Measurements from ENCODE around the gene EDA.

The EDA gene

DNA sequence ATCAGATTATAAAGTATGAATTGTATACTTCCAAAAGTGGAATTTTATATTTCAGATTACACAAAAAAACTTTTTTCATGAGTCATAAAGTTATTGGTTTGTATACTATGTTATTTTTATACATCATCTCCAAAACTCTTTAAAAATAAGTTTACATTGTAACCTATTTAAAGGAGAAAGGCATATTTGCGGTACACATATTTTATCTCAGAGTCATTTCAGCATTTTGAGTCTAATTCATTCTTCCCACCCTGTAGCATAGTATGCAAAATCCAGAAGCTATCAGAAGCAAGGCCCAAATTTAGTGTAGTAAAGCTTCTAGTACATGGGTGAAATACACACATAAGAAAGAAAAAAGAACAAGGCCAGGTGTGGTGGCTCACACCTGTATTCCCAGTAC is 353.5 kb downstream of the EDA start:
- Histone ChIP-seq H3K4me1 (ENCODE audit: insufficient read depth, poor library complexity, severe bottlenecking) (no peaks in the 10 kb centered on the region), H3K27me3 (ENCODE audit: insufficient read depth, poor library complexity, severe bottlenecking) (no peaks in the 10 kb centered on the region), H3K27ac (ENCODE audit: poor library complexity, severe bottlenecking) (no peak overlapping the region), H3K36me3 (ENCODE audit: low read depth) (no peaks in the 10 kb centered on the region), H3K4me3 (ENCODE audit: severe bottlenecking) (no peak overlapping the region), H3K9me3 (ENCODE audit: severe bottlenecking) (no peaks in the 10 kb centered on the region)
- no peak for TF ChIP-seq CTCF (IDR thresholded peaks at IDR 0.05; ENCODE audit: poor library complexity, severe bottlenecking)
- DNase-seq (ENCODE audit: low spot score): no peak
- ATAC-seq (ENCODE audit: low read depth): no peak

DNA sequence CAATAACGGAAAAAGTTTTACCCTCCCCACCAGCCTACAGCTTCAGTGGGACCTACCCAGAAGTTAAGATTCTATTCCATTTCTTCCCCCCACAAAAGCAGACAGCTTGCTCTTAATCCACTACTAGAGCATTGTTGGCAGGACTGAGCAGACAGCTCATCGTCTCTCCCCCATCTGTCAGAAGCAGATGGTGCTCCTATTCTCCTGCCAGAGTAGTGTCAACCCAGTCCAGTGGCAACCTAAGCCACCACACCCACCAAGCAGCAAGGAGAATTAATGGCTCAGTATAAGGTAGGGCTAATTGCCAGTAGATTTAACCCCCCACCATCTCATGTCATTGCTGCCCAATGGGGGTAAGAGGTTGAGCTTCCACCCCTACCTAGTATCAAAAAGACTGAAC is 371.8 kb downstream of the EDA start:
- Histone ChIP-seq H3K9me3 (ENCODE audit: severe bottlenecking) (no peaks in the 10 kb centered on the region), H3K4me3 (ENCODE audit: severe bottlenecking) (no peak overlapping the region), H3K27ac (ENCODE audit: poor library complexity, severe bottlenecking) (no peak overlapping the region), H3K36me3 (ENCODE audit: low read depth) (no peaks in the 10 kb centered on the region), H3K4me1 (ENCODE audit: insufficient read depth, poor library complexity, severe bottlenecking) (no peaks in the 10 kb centered on the region), H3K27me3 (ENCODE audit: insufficient read depth, poor library complexity, severe bottlenecking) (no peaks in the 10 kb centered on the region)
- DNase-seq (ENCODE audit: low spot score) (no peak), ATAC-seq (ENCODE audit: low read depth) (no peak)
- no peak for TF ChIP-seq CTCF (IDR thresholded peaks at IDR 0.05; ENCODE audit: poor library complexity, severe bottlenecking)

DNA sequence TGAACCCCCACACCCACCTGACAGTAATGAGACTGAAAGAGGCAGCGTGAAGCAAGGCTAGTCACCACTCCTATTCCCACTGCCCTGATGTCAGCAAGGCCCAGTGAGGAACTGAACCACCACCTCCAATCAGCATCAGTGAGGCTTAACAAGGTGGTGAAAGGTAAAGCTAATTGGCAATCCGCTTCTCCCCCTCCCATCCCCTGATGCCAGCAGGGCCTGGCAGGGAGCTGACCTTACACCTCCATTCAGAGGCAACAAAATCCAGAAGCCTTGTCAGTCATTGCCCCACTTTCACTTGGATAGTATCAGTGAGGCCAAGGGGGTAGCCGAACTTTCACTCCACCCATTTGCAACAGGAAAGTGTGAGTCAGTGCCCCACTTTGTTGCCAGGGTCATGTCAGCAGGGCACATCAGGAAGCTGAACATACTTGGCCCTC is 373.1 kb downstream of the EDA start:
- ATAC-seq (ENCODE audit: low read depth) (no peak), DNase-seq (ENCODE audit: low spot score) (no peak)
- H3K36me3 ChIP-seq (ENCODE audit: low read depth): no peaks in the 10 kb centered on the region
- no peaks in the 10 kb centered on the region for H3K4me1 ChIP-seq (ENCODE audit: insufficient read depth, poor library complexity, severe bottlenecking)
- H3K4me3 ChIP-seq (ENCODE audit: severe bottlenecking): no peak overlapping the region
- no peak overlapping the region for H3K27ac ChIP-seq (ENCODE audit: poor library complexity, severe bottlenecking)
- no peaks in the 10 kb centered on the region for H3K9me3 ChIP-seq (ENCODE audit: severe bottlenecking)
- H3K27me3 ChIP-seq (ENCODE audit: insufficient read depth, poor library complexity, severe bottlenecking): no peaks in the 10 kb centered on the region
- no peak for TF ChIP-seq CTCF (IDR thresholded peaks at IDR 0.05; ENCODE audit: poor library complexity, severe bottlenecking)

DNA sequence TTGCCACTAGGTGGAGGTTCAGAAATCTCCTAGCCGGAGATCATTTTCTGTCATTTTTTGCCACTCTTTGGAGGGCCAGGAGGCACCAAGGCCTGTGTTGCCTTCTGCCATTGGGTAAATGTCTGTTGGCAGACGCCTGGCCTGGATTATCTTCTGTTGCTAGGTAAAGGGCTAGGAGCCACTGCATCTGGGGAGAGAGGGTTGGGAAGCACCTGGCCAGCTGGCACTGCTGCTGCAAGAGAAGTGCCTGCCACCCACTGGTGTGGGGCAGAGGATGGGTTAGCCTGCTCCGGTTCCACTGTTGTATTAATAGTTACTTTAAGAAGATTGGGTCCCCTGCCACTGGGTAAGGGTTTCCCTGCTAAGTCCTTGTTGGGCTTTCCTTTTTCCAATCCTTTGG is 375.8 kb downstream of the EDA start:
- no peak for DNase-seq (ENCODE audit: low spot score)
- TF ChIP-seq CTCF (IDR thresholded peaks at IDR 0.05; ENCODE audit: poor library complexity, severe bottlenecking): no peak

DNA sequence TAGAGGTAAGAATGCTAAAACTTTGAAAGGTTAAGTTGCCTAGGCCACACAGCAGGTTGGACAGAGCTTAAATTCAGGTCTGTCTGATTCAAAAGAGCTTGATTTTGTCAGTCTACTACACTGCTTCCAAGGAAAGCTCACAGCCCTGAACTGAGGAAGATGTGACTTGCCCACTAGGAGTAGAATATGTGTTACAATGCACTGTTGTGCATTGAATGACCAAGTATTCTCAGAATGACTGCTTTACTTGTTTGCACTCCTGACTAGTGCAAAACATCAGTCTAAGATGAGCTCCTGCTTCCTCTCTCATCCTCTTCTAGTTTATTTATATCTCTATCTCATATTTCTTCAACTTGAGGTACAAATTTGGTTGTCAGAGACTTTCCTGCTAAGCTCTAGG is 377.6 kb downstream of the EDA start:
- DNase-seq (ENCODE audit: low spot score) (no peak), ATAC-seq (ENCODE audit: low read depth) (no peak)
- H3K9me3 ChIP-seq (ENCODE audit: severe bottlenecking): no peaks in the 10 kb centered on the region
- no peak for TF ChIP-seq CTCF (IDR thresholded peaks at IDR 0.05; ENCODE audit: poor library complexity, severe bottlenecking)
- H3K36me3 ChIP-seq (ENCODE audit: low read depth): no peaks in the 10 kb centered on the region
- no peak overlapping the region for H3K27ac ChIP-seq (ENCODE audit: poor library complexity, severe bottlenecking)
- no peaks in the 10 kb centered on the region for H3K4me1 ChIP-seq (ENCODE audit: insufficient read depth, poor library complexity, severe bottlenecking)
- no peaks in the 10 kb centered on the region for H3K27me3 ChIP-seq (ENCODE audit: insufficient read depth, poor library complexity, severe bottlenecking)
- no peak overlapping the region for H3K4me3 ChIP-seq (ENCODE audit: severe bottlenecking)

More for the DNA sequence above, 375.8 kb downstream of the EDA start:
- Histone ChIP-seq H3K4me1 (ENCODE audit: insufficient read depth, poor library complexity, severe bottlenecking) (no peaks in the 10 kb centered on the region), H3K9me3 (ENCODE audit: severe bottlenecking) (no peaks in the 10 kb centered on the region), H3K27me3 (ENCODE audit: insufficient read depth, poor library complexity, severe bottlenecking) (no peaks in the 10 kb centered on the region), H3K36me3 (ENCODE audit: low read depth) (no peaks in the 10 kb centered on the region), H3K4me3 (ENCODE audit: severe bottlenecking) (no peak overlapping the region), H3K27ac (ENCODE audit: poor library complexity, severe bottlenecking) (no peak overlapping the region)
- ATAC-seq (ENCODE audit: low read depth): no peak
